HCT116 (cell line): ENCODE results near the gene UMAD1. TPM values are rescaled to one million over a fixed set of nuclear protein-coding genes. Genes with fewer than 3 reads are reported as not detected.

ENCODE experiments used
- ATAC-seq: fragments of 200-7000 bp; cut with Tn5 transposase; 2 replicates; pipeline ENCODE4 v1.9.1; 2020; ENCODE audit warnings: mild to moderate bottlenecking, moderate library complexity
- BruUV-seq: library from RNA; stranded (reverse); fragments of 400-500 nt; replicated peaks from 2 replicates; lab custom pipeline; 2021; lab: Mats Ljungman, UMichigan
- CTCF ChIA-PET: fragments of 300-600 bp; sonication (Branson Sonifier 250); formaldehyde crosslinking; loops from one replicate; lab custom pipeline; 2021; ENCODE audit warnings: antibody characterized with exemption; lab: Charles Lee
- POLR2A ChIA-PET: fragments of 300-600, 350-600 bp; sonication (Branson Sonifier 250); formaldehyde crosslinking; loops from one replicate; lab custom pipeline; 2021; ENCODE audit warnings: antibody characterized with exemption; lab: Charles Lee
- RAD21 ChIA-PET, 2 experiments: fragments of 300-600 bp; sonication (Branson Sonifier 250); formaldehyde crosslinking; loops; one replicate each; lab custom pipeline; 2023; ENCODE audit warnings: low total read pairs in 2 of 2; ENCODE audit not compliant: uncharacterized antibody in 2 of 2, unreplicated experiment in 2 of 2, low non-redundant PET in 1 of 2; lab: Charles Lee
- DNase-seq: peaks from one replicate; pipeline ENCODE4 v3.0.0-alpha.2; 2010; ENCODE audit warnings: low read depth, low spot score
- H2AFZ ChIP-seq: fragments of 200-600 bp; shearing (Covaris generic), sonication (generic); 2 replicates; pipeline ENCODE4 v1.6.1; 2017; ENCODE audit warnings: low read depth, mixed run types, mixed read lengths, antibody characterized with exemption, low read length; ENCODE audit not compliant: poor library complexity, severe bottlenecking
- H3K27ac ChIP-seq: 2 replicates; pipeline ENCODE4 v1.5.1; 2012; ENCODE audit warnings: low read depth, low read length
- H3K27me3 ChIP-seq: fragments of 200-600 bp; sonication (generic); 2 replicates; pipeline ENCODE4 v1.6.1; 2016; ENCODE audit warnings: mixed run types, low read length, mixed read lengths; ENCODE audit not compliant: insufficient read depth
- H3K36me3 ChIP-seq, 2 experiments: fragments of 200-500 bp in 1 of 2; fragments of 200-600 bp in 1 of 2; sonication (Bioruptor generic) in 1 of 2; sonication (generic) in 1 of 2; 2 replicates each; pipeline versions ENCODE4 v1.5.1 to v1.6.1; 2014 to 2016; ENCODE audit warnings: low read length in 2 of 2, inconsistent platforms in 1 of 2, mixed read lengths in 1 of 2, mixed run types in 1 of 2; ENCODE audit not compliant: insufficient read depth in 2 of 2, control insufficient read depth in 1 of 2
- H3K4me1 ChIP-seq, 2 experiments: fragments of 200-600 bp in 1 of 2; sonication (generic) in 1 of 2; 2 replicates each; pipeline versions ENCODE4 v1.5.1 to v1.6.1; 2012 to 2017; ENCODE audit warnings: low read length in 2 of 2, inconsistent platforms in 1 of 2, mild to moderate bottlenecking in 1 of 2, mixed read lengths in 1 of 2, mixed run types in 1 of 2, moderate library complexity in 1 of 2; ENCODE audit not compliant: insufficient read depth in 2 of 2, control insufficient read depth in 1 of 2
- H3K4me2 ChIP-seq: fragments of 200-600 bp; sonication (generic); 2 replicates; pipeline ENCODE4 v1.6.1; 2017; ENCODE audit warnings: mixed run types, low read length, mixed read lengths
- H3K4me3 ChIP-seq, 2 experiments: fragments of 200-600 bp in 1 of 2; sonication (generic) in 1 of 2; replicated peaks in 1 of 2; 2 replicates each; pipeline ENCODE4 v1.5.1; 2011 to 2016; ENCODE audit warnings: low read length in 2 of 2, control low read depth in 1 of 2, low read depth in 1 of 2, mild to moderate bottlenecking in 1 of 2, mixed read lengths in 1 of 2, mixed run types in 1 of 2
- H3K79me2 ChIP-seq: fragments of 200-600 bp; sonication (generic); 2 replicates; pipeline ENCODE4 v1.6.1; 2017; ENCODE audit warnings: mild to moderate bottlenecking, mixed run types, low read length, moderate library complexity, mixed read lengths; ENCODE audit not compliant: insufficient read depth
- H3K9ac ChIP-seq: fragments of 200-600 bp; sonication (generic); 2 replicates; pipeline ENCODE4 v1.6.1; 2016; ENCODE audit warnings: low read length, mixed read lengths
- H3K9me2 ChIP-seq: fragments of 200-600 bp; sonication (generic), shearing (Covaris generic); 2 replicates; pipeline ENCODE4 v1.6.1; 2017; ENCODE audit warnings: mixed run types, mild to moderate bottlenecking, moderate library complexity; ENCODE audit not compliant: insufficient read depth
- H3K9me3 ChIP-seq, 2 experiments: fragments of 200-500 bp in 1 of 2; fragments of 200-600 bp in 1 of 2; sonication (Bioruptor generic) in 1 of 2; sonication (generic) in 1 of 2; 2 replicates each; pipeline ENCODE4 v1.6.1; 2014 to 2017; ENCODE audit warnings: low read length in 2 of 2, mixed read lengths in 2 of 2, inconsistent platforms in 1 of 2, low read depth in 1 of 2, mild to moderate bottlenecking in 1 of 2, mixed run types in 1 of 2, moderate library complexity in 1 of 2; ENCODE audit not compliant: control insufficient read depth in 1 of 2, insufficient read depth in 1 of 2
- H4K20me1 ChIP-seq: fragments of 200-600 bp; sonication (generic), shearing (Covaris generic); 2 replicates; pipeline ENCODE4 v1.6.1; 2017; ENCODE audit warnings: mixed run types, mild to moderate bottlenecking, moderate library complexity; ENCODE audit not compliant: insufficient read depth
- CBX3 ChIP-seq: IDR thresholded peaks from 2 replicates; pipeline ENCODE4 v1.6.1; 2012; ENCODE audit warnings: low read depth
- CEBPB ChIP-seq: IDR thresholded peaks from 2 replicates; pipeline ENCODE4 v1.6.1; 2012; ENCODE audit warnings: low read depth
- CTCF ChIP-seq, 3 experiments: fragments of 200-600 bp in 1 of 3; sonication (generic) in 1 of 3; IDR thresholded peaks in 2 of 3; conservative IDR thresholded peaks in 1 of 3; 2 replicates each; pipeline ENCODE4 v1.5.1; 2012 to 2017; ENCODE audit warnings: low read depth in 2 of 3, low read length in 2 of 3, antibody characterized with exemption in 1 of 3, borderline replicate concordance in 1 of 3, control low read depth in 1 of 3, mild to moderate bottlenecking in 1 of 3, mixed read lengths in 1 of 3, mixed run types in 1 of 3, moderate library complexity in 1 of 3; ENCODE audit not compliant: insufficient read depth in 1 of 3
- ELF1 ChIP-seq: IDR thresholded peaks from 2 replicates; pipeline ENCODE4 v1.6.1; 2012; ENCODE audit warnings: low read depth, borderline replicate concordance
- EZH2 ChIP-seq: fragments of 200-600 bp; sonication (generic); IDR thresholded peaks from 2 replicates; pipeline ENCODE4 v1.6.1; 2017; ENCODE audit warnings: antibody characterized with exemption, mixed run types
- EZH2phosphoT487 ChIP-seq: fragments of 200-600 bp; IDR thresholded peaks from 2 replicates; pipeline ENCODE4 v1.6.1; 2018; ENCODE audit warnings: antibody characterized with exemption, borderline replicate concordance
- JUND ChIP-seq: IDR thresholded peaks from 2 replicates; pipeline ENCODE4 v1.6.1; 2012
- POLR2AphosphoS5 ChIP-seq: IDR thresholded peaks from 2 replicates; pipeline ENCODE4 v1.6.1; 2011; ENCODE audit warnings: mild to moderate bottlenecking, low read depth, low read length, moderate library complexity
- RAD21 ChIP-seq: IDR thresholded peaks from 2 replicates; pipeline ENCODE4 v1.6.1; 2012; ENCODE audit warnings: low read depth, mild to moderate bottlenecking
- REST ChIP-seq: IDR thresholded peaks from 2 replicates; pipeline ENCODE4 v1.6.1; 2012; ENCODE audit warnings: low read depth
- SIN3A ChIP-seq: IDR thresholded peaks from 2 replicates; pipeline ENCODE4 v1.6.1; 2012; ENCODE audit warnings: low read depth
- SP1 ChIP-seq: IDR thresholded peaks from 2 replicates; pipeline ENCODE4 v1.6.1; 2012; ENCODE audit warnings: low read depth
- SRF ChIP-seq: IDR thresholded peaks from 2 replicates; pipeline ENCODE4 v1.6.1; 2012; ENCODE audit warnings: low read depth
- YY1 ChIP-seq: IDR thresholded peaks from 2 replicates; pipeline ENCODE4 v1.6.1; 2011; ENCODE audit warnings: low read length, low read depth, moderate library complexity, mild to moderate bottlenecking; ENCODE audit not compliant: insufficient replicate concordance; ENCODE audit errors: extremely low read depth
- ZFX ChIP-seq: fragments of 450-650 bp; IDR thresholded peaks from 2 replicates; pipeline ENCODE4 v1.6.1; 2017
- ZNF274 ChIP-seq: fragments of 200-500 bp; sonication (Bioruptor generic); IDR thresholded peaks from 2 replicates; pipeline ENCODE4 v1.6.1; 2014; ENCODE audit warnings: mild to moderate bottlenecking, low read depth, low read length, inconsistent platforms
- intact Hi-C: fragments of 100-400 bp; cut with micrococcal nuclease; formaldehyde crosslinking; loops from 2 replicates; pipeline ENCODE4 v1.10.0; 2022
- total RNA-seq: library from RNA; stranded (reverse); gene quantifications from one replicate; pipeline ENCODE4 v1.2.1, GENCODE V29; 2021; ENCODE audit not compliant: unreplicated experiment
- TF ChIP-seq, protein P1 (sequence below): IDR thresholded peaks from 2 replicates; pipeline ENCODE4 v1.6.1; 2012
- TF ChIP-seq, protein P2 (sequence below): IDR thresholded peaks from 2 replicates; pipeline ENCODE4 v1.6.1; 2011; ENCODE audit warnings: mild to moderate bottlenecking, low read length, moderate library complexity; ENCODE audit not compliant: insufficient replicate concordance; ENCODE audit errors: extremely low read depth

The UMAD1 gene
- total RNA-seq, 1 experiment from 2014 or later = 12.7 TPM

DNA sequence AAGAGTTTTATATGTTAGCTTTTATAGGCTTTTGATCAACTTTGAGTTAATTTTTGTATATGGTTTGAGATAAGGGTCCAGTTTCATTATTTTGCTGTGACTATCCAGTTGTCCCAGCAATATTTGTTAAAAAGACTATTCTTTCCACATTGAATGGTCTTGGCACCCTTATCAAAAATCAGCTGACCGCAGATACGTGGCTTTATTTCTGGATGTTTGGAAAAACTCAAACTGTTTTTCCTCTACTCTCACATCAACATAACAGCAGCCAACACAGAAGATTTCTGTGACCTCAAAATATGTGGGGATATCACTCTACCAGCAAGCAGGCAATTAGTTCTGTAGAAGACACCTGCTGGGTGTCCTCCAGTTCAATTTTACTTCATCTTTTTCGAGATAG lies 211.4 kb downstream of the UMAD1 start:
- DNase-seq (no peak), ATAC-seq (no peak)
- Histone ChIP-seq H3K4me1 (no peaks in the 10 kb centered on the region), H4K20me1 (no peaks in the 10 kb centered on the region), H3K27ac (no peak overlapping the region), H3K79me2 (no peaks in the 10 kb centered on the region), H3K27me3 (no peaks in the 10 kb centered on the region), H3K9me3 (peaks cover 0 to 7% of the 10 kb centered on the region in 2 experiments; a peak in 1 of 4 replicates), H2AFZ (no peak overlapping the region), H3K9ac (no peak overlapping the region), H3K4me2 (no peak overlapping the region), H3K4me3 (no peak overlapping the region)
- CTCF ChIA-PET = no interaction called here
- RAD21 ChIA-PET = no interaction called here
- intact Hi-C loops = no loop called here
- BruUV-seq = no TSS peak
- POLR2A ChIA-PET = no interaction called here
- no peak for TF ChIP-seq POLR2AphosphoS5
- TF ChIP-seq ZFX = no peak
- TF ChIP-seq JUND = no peak
- TF ChIP-seq, protein P1, sequence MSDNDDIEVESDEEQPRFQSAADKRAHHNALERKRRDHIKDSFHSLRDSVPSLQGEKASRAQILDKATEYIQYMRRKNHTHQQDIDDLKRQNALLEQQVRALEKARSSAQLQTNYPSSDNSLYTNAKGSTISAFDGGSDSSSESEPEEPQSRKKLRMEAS = no peak
- no peak for TF ChIP-seq SIN3A
- TF ChIP-seq SRF = no peak
- TF ChIP-seq REST = no peak
- no peak for TF ChIP-seq CEBPB
- no peak for TF ChIP-seq CBX3
- TF ChIP-seq RAD21 = no peak
- no peak for TF ChIP-seq EZH2phosphoT487
- no peak for TF ChIP-seq YY1
- TF ChIP-seq ELF1 = no peak
- TF ChIP-seq, protein P2, sequence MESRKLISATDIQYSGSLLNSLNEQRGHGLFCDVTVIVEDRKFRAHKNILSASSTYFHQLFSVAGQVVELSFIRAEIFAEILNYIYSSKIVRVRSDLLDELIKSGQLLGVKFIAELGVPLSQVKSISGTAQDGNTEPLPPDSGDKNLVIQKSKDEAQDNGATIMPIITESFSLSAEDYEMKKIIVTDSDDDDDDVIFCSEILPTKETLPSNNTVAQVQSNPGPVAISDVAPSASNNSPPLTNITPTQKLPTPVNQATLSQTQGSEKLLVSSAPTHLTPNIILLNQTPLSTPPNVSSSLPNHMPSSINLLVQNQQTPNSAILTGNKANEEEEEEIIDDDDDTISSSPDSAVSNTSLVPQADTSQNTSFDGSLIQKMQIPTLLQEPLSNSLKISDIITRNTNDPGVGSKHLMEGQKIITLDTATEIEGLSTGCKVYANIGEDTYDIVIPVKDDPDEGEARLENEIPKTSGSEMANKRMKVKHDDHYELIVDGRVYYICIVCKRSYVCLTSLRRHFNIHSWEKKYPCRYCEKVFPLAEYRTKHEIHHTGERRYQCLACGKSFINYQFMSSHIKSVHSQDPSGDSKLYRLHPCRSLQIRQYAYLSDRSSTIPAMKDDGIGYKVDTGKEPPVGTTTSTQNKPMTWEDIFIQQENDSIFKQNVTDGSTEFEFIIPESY = no peak
- no peak for TF ChIP-seq SP1
- TF ChIP-seq ZNF274 = no peak
- no peak for TF ChIP-seq EZH2
- no peak for TF ChIP-seq CTCF (IDR thresholded peaks at IDR 0.05 in 2 of 3, conservative IDR thresholded peaks at IDR 0.05 in 1 of 3; ENCODE audit: borderline replicate concordance in 1 of 3, insufficient read depth in 1 of 3, low read depth in 2 of 3, low read length in 2 of 3)
- TF ChIP-seq, all 23 proteins: peak for 0
- no peaks in the 10 kb centered on the region for H3K9me2 ChIP-seq
- no peaks in the 10 kb centered on the region for H3K36me3 ChIP-seq
